Measurements from ENCODE around the gene FYCO1.

DNA sequence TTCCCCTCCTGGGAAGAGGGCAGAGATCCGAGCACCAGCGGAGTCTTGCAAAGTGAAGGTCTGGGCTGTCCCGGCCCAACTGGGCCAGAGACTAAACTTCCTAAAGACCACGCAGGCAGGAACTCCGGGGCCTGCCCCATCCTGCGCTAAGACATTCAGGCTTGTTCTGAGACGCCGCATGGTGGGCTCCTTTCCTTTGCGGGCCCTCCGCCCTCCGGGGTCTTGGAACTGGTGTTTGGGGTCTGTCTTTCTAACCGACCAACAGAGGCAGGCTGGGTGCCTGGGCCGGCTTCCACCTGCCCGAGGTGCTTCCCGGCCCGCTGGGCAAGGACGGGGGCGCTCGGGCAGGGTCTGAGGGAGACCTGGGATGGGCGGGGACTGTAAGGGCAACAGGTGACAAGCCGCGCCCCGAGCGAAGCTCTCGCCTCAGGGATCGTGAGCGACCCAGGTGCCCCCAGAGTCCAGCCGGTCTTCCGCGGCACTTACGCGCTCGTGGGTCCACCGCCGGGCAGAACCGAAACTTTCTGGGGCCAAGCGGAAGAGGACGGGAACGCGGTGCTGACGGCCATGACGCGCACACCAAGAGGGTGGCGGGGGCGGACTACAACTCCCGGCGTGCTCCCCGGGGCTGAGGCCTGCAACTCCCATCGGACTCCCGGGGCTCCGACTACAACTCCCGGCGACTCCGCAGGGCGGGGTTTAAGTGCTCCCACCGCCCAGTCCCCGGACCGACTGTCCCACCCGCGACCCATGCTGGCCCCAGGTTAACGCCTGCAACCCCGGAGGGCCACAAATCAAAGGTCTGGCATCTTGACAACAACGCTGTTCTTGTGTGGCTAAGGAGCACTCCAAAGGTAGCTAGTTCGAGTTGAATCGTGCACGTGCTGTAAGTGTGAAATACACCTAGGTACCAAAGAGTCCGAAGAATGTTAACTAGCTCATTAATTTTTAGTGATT, at the start of gene FYCO1:
- no peak for TF ChIP-seq CTCF (IDR thresholded peaks at IDR 0.05)
- TF ChIP-seq POLR2A (IDR thresholded peaks at IDR 0.05), result peak; percentile 44 to 82
